ENCODE results near the gene ARHGAP40.

GRCh38 chr20:38670786-38671185, 69.2 kb downstream of the ARHGAP40 start:
- TF ChIP-seq, protein P1, sequence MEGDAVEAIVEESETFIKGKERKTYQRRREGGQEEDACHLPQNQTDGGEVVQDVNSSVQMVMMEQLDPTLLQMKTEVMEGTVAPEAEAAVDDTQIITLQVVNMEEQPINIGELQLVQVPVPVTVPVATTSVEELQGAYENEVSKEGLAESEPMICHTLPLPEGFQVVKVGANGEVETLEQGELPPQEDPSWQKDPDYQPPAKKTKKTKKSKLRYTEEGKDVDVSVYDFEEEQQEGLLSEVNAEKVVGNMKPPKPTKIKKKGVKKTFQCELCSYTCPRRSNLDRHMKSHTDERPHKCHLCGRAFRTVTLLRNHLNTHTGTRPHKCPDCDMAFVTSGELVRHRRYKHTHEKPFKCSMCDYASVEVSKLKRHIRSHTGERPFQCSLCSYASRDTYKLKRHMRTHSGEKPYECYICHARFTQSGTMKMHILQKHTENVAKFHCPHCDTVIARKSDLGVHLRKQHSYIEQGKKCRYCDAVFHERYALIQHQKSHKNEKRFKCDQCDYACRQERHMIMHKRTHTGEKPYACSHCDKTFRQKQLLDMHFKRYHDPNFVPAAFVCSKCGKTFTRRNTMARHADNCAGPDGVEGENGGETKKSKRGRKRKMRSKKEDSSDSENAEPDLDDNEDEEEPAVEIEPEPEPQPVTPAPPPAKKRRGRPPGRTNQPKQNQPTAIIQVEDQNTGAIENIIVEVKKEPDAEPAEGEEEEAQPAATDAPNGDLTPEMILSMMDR (conservative IDR thresholded peaks at IDR 0.05), result no peak
- no peak for TF ChIP-seq ZFX (IDR thresholded peaks at IDR 0.05)
